IMR-90 (cell line): ENCODE measurements around the gene NPRL2. TPM values are rescaled to one million over a fixed set of nuclear protein-coding genes. Genes with fewer than 3 reads are reported as not detected.
A peak's percentile ranks its signal among the peaks of the same experiment; 100 is the strongest.

Experiments
- ATAC-seq: fragments of 200-7000 bp; cut with Tn5 transposase; 2 replicates; pipeline ENCODE4 v1.9.1; 2020; ENCODE audit warnings: low read depth, mild to moderate bottlenecking, moderate library complexity
- BruUV-seq: library from RNA; stranded (reverse); fragments of 400-500 nt; replicated peaks from 2 replicates; lab custom pipeline; 2021; lab: Mats Ljungman, UMichigan
- CTCF ChIA-PET: fragments of 300-600 bp; formaldehyde crosslinking; extraction: SDS; loops from one replicate; lab custom pipeline; 2021; ENCODE audit warnings: antibody characterized with exemption; lab: Yijun Ruan, JAX
- POLR2A ChIA-PET: fragments of 300-600 bp; sonication (Branson Sonifier 250); formaldehyde crosslinking; loops from one replicate; lab custom pipeline; 2022; ENCODE audit warnings: antibody characterized with exemption; ENCODE audit not compliant: unreplicated experiment; lab: Charles Lee
- DNase-seq: peaks from one replicate; pipeline ENCODE4 v3.0.0; 2013
- H2AFZ ChIP-seq: replicated peaks from 2 replicates; pipeline ENCODE3; 2013; ENCODE audit warnings: low read length, mild to moderate bottlenecking; ENCODE audit not compliant: poor library complexity
- H2AK5ac ChIP-seq: 2 replicates; pipeline ENCODE4 v1.6.1; 2013; ENCODE audit warnings: low read depth, low read length, inconsistent platforms
- H2AK9ac ChIP-seq: replicated peaks from 2 replicates; pipeline ENCODE3; 2013; ENCODE audit warnings: mild to moderate bottlenecking, low read depth, low read length, moderate library complexity; ENCODE audit not compliant: poor library complexity
- H2BK120ac ChIP-seq: 2 replicates; pipeline ENCODE4 v1.6.1; 2013; ENCODE audit warnings: low read depth, low read length, inconsistent platforms
- H2BK15ac ChIP-seq: 3 replicates; pipeline ENCODE4 v1.6.1; 2013; ENCODE audit warnings: low read depth, low read length, inconsistent platforms
- H2BK20ac ChIP-seq: 2 replicates; pipeline ENCODE4 v1.6.1; 2013; ENCODE audit warnings: low read depth, mild to moderate bottlenecking, inconsistent platforms, low read length, moderate library complexity
- H2BK5ac ChIP-seq: 2 replicates; pipeline ENCODE4 v1.6.1; 2013; ENCODE audit warnings: mild to moderate bottlenecking, low read depth, low read length, inconsistent platforms; ENCODE audit not compliant: poor library complexity, severe bottlenecking
- H3K14ac ChIP-seq: replicated peaks from 2 replicates; pipeline ENCODE4 v1.6.1; 2013; ENCODE audit warnings: low read depth, low read length, inconsistent platforms
- H3K18ac ChIP-seq: 2 replicates; pipeline ENCODE4 v1.6.1; 2013; ENCODE audit warnings: low read depth, low read length, control low read depth
- H3K23ac ChIP-seq: 2 replicates; pipeline ENCODE4 v1.6.1; 2013; ENCODE audit warnings: low read depth, low read length, inconsistent platforms
- H3K27ac ChIP-seq: 2 replicates; pipeline ENCODE4 v1.5.1; 2013; ENCODE audit warnings: mild to moderate bottlenecking, control low read depth, low read length; ENCODE audit not compliant: insufficient read depth
- H3K27me3 ChIP-seq: 2 replicates; pipeline ENCODE4 v1.6.1; 2013; ENCODE audit warnings: low read length; ENCODE audit not compliant: control insufficient read depth, insufficient read depth
- H3K36me3 ChIP-seq: 2 replicates; pipeline ENCODE4 v1.6.1; 2013; ENCODE audit warnings: low read length, mixed read lengths; ENCODE audit not compliant: control insufficient read depth, insufficient read depth
- H3K4ac ChIP-seq: 2 replicates; pipeline ENCODE4 v1.6.1; 2013; ENCODE audit warnings: low read depth, low read length, inconsistent platforms
- H3K4me1 ChIP-seq: 2 replicates; pipeline ENCODE4 v1.6.1; 2013; ENCODE audit warnings: low read length, mixed read lengths; ENCODE audit not compliant: control insufficient read depth, insufficient read depth
- H3K4me2 ChIP-seq: 2 replicates; pipeline ENCODE4 v1.6.1; 2013; ENCODE audit warnings: low read depth, mild to moderate bottlenecking, control low read depth, low read length, moderate library complexity
- H3K4me3 ChIP-seq: 2 replicates; pipeline ENCODE4 v1.5.1; 2013; ENCODE audit warnings: low read depth, mild to moderate bottlenecking, control low read depth, low read length, moderate library complexity; ENCODE audit not compliant: insufficient read depth
- H3K56ac ChIP-seq: 2 replicates; pipeline ENCODE4 v1.6.1; 2013; ENCODE audit warnings: low read length, inconsistent platforms; ENCODE audit not compliant: insufficient read depth; ENCODE audit errors: extremely low read depth
- H3K79me1 ChIP-seq, 2 experiments: 2 replicates each; pipeline ENCODE4 v1.6.1; 2013; ENCODE audit warnings: low read length in 2 of 2, inconsistent platforms in 1 of 2, low read depth in 1 of 2
- H3K9ac ChIP-seq: 2 replicates; pipeline ENCODE4 v1.6.1; 2013; ENCODE audit warnings: low read depth, low read length, control low read depth
- H3K9me1 ChIP-seq: 2 replicates; pipeline ENCODE4 v1.6.1; 2013; ENCODE audit warnings: low read length, inconsistent platforms; ENCODE audit not compliant: insufficient read depth
- H3K9me3 ChIP-seq: 2 replicates; pipeline ENCODE4 v1.6.1; 2013; ENCODE audit warnings: low read length; ENCODE audit not compliant: control insufficient read depth, insufficient read depth
- H4K20me1 ChIP-seq: 2 replicates; pipeline ENCODE4 v1.6.1; 2013; ENCODE audit warnings: low read length, inconsistent platforms; ENCODE audit not compliant: insufficient read depth
- H4K5ac ChIP-seq: 2 replicates; pipeline ENCODE4 v1.6.1; 2013; ENCODE audit warnings: mild to moderate bottlenecking, low read depth, low read length, control low read depth
- H4K8ac ChIP-seq, 2 experiments: 2 replicates each; pipeline ENCODE4 v1.6.1; 2013; ENCODE audit warnings: low read depth in 2 of 2, low read length in 2 of 2, control low read depth in 1 of 2, inconsistent platforms in 1 of 2
- H4K91ac ChIP-seq: 2 replicates; pipeline ENCODE4 v1.6.1; 2013; ENCODE audit warnings: low read depth, low read length, inconsistent platforms; ENCODE audit not compliant: insufficient read depth
- CEBPB ChIP-seq: IDR thresholded peaks from 2 replicates; pipeline ENCODE4 v1.6.1; 2012; ENCODE audit warnings: low read depth, low read length, improper control_type of control experiment
- CTCF ChIP-seq: conservative IDR thresholded peaks from 2 replicates; pipeline ENCODE4 v1.5.1; 2012; ENCODE audit warnings: mild to moderate bottlenecking, low read depth, low read length, improper control_type of control experiment
- ELK1 ChIP-seq: fragments of 150-350 bp; IDR thresholded peaks from 2 replicates; pipeline ENCODE4 v1.6.1; 2016; ENCODE audit warnings: low read depth, mild to moderate bottlenecking, low read length, moderate library complexity, borderline replicate concordance
- FOS ChIP-seq: fragments of 150-350 bp; IDR thresholded peaks from 2 replicates; pipeline ENCODE4 v1.6.1; 2016; ENCODE audit warnings: low read depth, low read length
- MAFK ChIP-seq: IDR thresholded peaks from 2 replicates; pipeline ENCODE4 v1.6.1; 2012; ENCODE audit warnings: low read depth, low read length, improper control_type of control experiment
- MXI1 ChIP-seq: IDR thresholded peaks from 2 replicates; pipeline ENCODE4 v1.6.1; 2012; ENCODE audit warnings: low read depth, mild to moderate bottlenecking, low read length, moderate library complexity, borderline replicate concordance
- NFE2L2 ChIP-seq: fragments of 150-350 bp; IDR thresholded peaks from 2 replicates; pipeline ENCODE4 v1.6.1; 2016; ENCODE audit warnings: low read depth, mild to moderate bottlenecking, low read length
- RCOR1 ChIP-seq: IDR thresholded peaks from 2 replicates; pipeline ENCODE4 v1.6.1; 2012; ENCODE audit warnings: mild to moderate bottlenecking, low read length, improper control_type of control experiment; ENCODE audit not compliant: insufficient replicate concordance
- RFX5 ChIP-seq: IDR thresholded peaks from 2 replicates; pipeline ENCODE4 v1.8.0; 2012; ENCODE audit warnings: low read depth, mild to moderate bottlenecking, low read length, moderate library complexity
- SMC3 ChIP-seq: fragments of 150-350 bp; IDR thresholded peaks from 2 replicates; pipeline ENCODE4 v1.6.1; 2016; ENCODE audit warnings: low read depth, mild to moderate bottlenecking, antibody characterized with exemption, low read length, moderate library complexity
- USF2 ChIP-seq: fragments of 150-350 bp; IDR thresholded peaks from 2 replicates; pipeline ENCODE4 v1.6.1; 2017; ENCODE audit warnings: mild to moderate bottlenecking, antibody characterized with exemption, low read length, low read depth
- WGBS, 2 experiments: methylation state at CpG; one replicate each; pipeline versions ENCODE4 v1.1.5 to v1.1.7; 2013; ENCODE audit warnings: missing lambda C conversion rate in 2 of 2; ENCODE audit not compliant: insufficient read length in 1 of 2; ENCODE audit errors: extremely low coverage in 2 of 2; 5-methylcytosine and 5-hydroxymethylcytosine counted together
- dilution Hi-C: fragments of 300-500 bp; cut with HindIII; formaldehyde crosslinking; loops from one replicate; pipeline ENCODE4 v1.14.3; 2018; ENCODE audit warnings: low sequenced_read_pairs; ENCODE audit not compliant: unreplicated experiment
- in situ Hi-C: fragments of 300-500 bp; cut with MboI; formaldehyde crosslinking; loops from 3 replicates; pipeline ENCODE4 v1.14.3; 2019; ENCODE audit warnings: low sequenced_read_pairs, inconsistent platforms, mixed read lengths
- intact Hi-C: fragments of 100-400 bp; cut with micrococcal nuclease; formaldehyde crosslinking; loops from 2 replicates; pipeline ENCODE4 v1.10.0; 2022
- polyA plus RNA-seq, 3 experiments: library from polyadenylated mRNA; depleted of rRNA; stranded (reverse); fragments of >200 nt; gene quantifications; 2 replicates each; pipeline ENCODE4 v1.2.3, GENCODE V29; 2012; ENCODE audit warnings: low replicate concordance in 1 of 3
- total RNA-seq: library from RNA; depleted of rRNA; stranded (reverse); fragments of >200 nt; gene quantifications from 2 replicates; pipeline ENCODE4 v1.2.3, GENCODE V29; 2012

Gene NPRL2
- total and polyA plus RNA-seq, 2 of the 4 experiments (the other 2 are of a cell fraction): 38.3 to 38.7 TPM

- no peak for TF ChIP-seq SMC3
Observed at GRCh38 chr3:50339485-50340146, 11.0 kb downstream of the NPRL2 start (continued).

- TF ChIP-seq USF2 (no peak), FOS (no peak), CTCF (no peak), RCOR1 (no peak), NFE2L2 (no peak), CEBPB (no peak), MAFK (no peak), ELK1 (no peak), MXI1 (no peak), RFX5 (no peak)
- Histone ChIP-seq H3K23ac (peak overlapping the region; percentile 64; the same call in 1 of the 2 replicates), H2BK120ac (peak overlapping the region; percentile 19), H3K79me1 (peaks cover 15 to 50% of the 10 kb centered on the region in 2 experiments; a peak in 3 of 4 replicates), H3K27me3 (no peaks in the 10 kb centered on the region), H3K4me1 (peaks cover 29% of the 10 kb centered on the region), H3K36me3 (peaks cover 3% of the 10 kb centered on the region; the same call in 1 of the 2 replicates), H2AK9ac (peak overlapping the region; percentile 70), H3K14ac (0 out of 2 replicates have a peak overlapping the region, but pooled peaks have one; percentile 37), H3K4ac (peak overlapping the region; percentile 62), H4K91ac (no peak overlapping the region; the same call in 1 of the 2 replicates), H3K9ac (no peak overlapping the region), H2BK15ac (peak overlapping the region; percentile 61; the same call in 1 of the 3 replicates), H2BK5ac (peak overlapping the region; percentile 7), H3K18ac (no peak overlapping the region), H4K20me1 (peaks cover 28% of the 10 kb centered on the region), H4K8ac (peak overlapping the region in 1 of 2 experiments; percentile 56; a peak in 2 of 4 replicates), H2AFZ (peak overlapping the region; percentile 62), H2BK20ac (no peak overlapping the region; the same call in 1 of the 2 replicates), H3K56ac (no peak overlapping the region), H3K27ac (no peak overlapping the region), H3K9me1 (peaks cover 23% of the 10 kb centered on the region), H3K4me2 (no peak overlapping the region), H3K9me3 (no peaks in the 10 kb centered on the region), H2AK5ac (peak overlapping the region; percentile 59), H3K4me3 (no peak overlapping the region), H4K5ac (no peak overlapping the region)
- WGBS, 2 experiments: 79% methylated on average over 4 of the region's 5 CpGs; no CpG with 5 or more reads in 1 of the 2 experiments
- intact Hi-C loops: no loop called here
- dilution Hi-C loops: no loop called here
- DNase-seq (no peak), ATAC-seq (no peak)
- ChIA-PET POLR2A (no interaction called here), CTCF (no interaction called here)
- BruUV-seq: no TSS peak
- in situ Hi-C loops: loop anchor here (25.0 kb wide), 3 partner anchors 1048 to 1823 kb away; partner anchors contain the start of genes ABHD14B, GPR62, MANF and PCBP4
Observed at GRCh38 chr3:50338965-50339364, 11.6 kb downstream of the NPRL2 start.
